HG03520 (cell line): Measurements from ENCODE around the gene FAM234A.
"Not testable (repeated sequence)": the region's sequence is repeated elsewhere in the genome, so short reads cannot be mapped to it uniquely, and the experiment has no call there.

Source experiments
- ATAC-seq: cut with Tn5 transposase; IDR thresholded peaks from one replicate; pipeline ENCODE4 v1.9.1; 2021; ENCODE audit warnings: mild to moderate bottlenecking, moderate library complexity; ENCODE audit not compliant: unreplicated experiment

FAM234A gene

DNA sequence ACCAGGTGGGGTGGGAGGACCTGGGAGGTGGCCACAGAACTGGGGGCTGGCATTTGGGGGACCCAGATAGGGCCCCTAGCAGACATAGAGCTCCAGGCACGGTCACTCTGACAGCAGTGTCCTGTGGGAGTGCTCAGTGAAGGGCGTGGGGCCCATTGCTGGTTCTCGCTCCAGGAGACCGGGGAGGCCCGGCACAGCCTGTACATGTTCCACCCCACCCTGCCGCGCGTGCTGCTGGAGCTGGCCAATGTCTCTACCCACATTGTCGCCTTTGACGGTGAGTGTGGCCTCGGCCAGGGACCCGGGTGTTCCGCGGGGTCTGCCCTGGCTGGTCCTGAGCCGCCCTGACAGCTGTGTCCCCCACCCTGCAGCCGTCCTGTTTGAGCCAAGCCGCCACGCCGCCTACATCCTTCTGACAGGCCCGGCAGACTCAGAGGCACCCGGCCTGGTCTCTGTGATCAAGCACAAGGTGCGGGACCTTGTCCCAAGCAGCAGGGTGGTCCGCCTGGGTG lies 29.9 kb downstream of the FAM234A start:
- no peak for ATAC-seq

DNA sequence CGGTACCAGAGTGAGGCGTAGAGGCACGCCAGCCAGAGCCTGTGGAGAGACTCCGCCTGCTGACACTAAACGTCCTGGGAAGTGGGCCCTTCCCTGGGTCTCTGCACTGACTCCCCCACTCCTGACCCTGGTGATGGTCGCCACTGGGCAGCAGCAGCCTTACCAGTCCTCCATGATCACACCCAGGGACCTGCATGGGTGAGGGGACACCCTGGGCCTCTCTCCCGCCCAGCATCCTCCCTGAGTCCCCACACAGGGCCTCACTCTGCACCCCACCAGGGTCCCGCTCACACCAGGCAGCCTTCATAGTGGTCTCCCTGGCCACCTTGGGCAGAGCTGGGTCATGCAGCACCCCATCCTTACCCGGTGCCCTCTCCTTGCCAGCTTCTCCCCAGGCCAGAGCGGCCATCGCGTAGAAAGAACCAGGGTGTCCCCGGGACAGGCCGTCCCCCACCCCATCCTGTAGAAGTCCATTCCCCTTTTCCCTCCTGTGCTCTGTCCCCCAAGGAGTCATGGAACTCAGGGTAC lies 30.4 kb downstream of the FAM234A start:
- no peak for ATAC-seq

GRCh38 chr16:265711-266110 lies 31.1 kb downstream of the FAM234A start:
- no peak for ATAC-seq

DNA sequence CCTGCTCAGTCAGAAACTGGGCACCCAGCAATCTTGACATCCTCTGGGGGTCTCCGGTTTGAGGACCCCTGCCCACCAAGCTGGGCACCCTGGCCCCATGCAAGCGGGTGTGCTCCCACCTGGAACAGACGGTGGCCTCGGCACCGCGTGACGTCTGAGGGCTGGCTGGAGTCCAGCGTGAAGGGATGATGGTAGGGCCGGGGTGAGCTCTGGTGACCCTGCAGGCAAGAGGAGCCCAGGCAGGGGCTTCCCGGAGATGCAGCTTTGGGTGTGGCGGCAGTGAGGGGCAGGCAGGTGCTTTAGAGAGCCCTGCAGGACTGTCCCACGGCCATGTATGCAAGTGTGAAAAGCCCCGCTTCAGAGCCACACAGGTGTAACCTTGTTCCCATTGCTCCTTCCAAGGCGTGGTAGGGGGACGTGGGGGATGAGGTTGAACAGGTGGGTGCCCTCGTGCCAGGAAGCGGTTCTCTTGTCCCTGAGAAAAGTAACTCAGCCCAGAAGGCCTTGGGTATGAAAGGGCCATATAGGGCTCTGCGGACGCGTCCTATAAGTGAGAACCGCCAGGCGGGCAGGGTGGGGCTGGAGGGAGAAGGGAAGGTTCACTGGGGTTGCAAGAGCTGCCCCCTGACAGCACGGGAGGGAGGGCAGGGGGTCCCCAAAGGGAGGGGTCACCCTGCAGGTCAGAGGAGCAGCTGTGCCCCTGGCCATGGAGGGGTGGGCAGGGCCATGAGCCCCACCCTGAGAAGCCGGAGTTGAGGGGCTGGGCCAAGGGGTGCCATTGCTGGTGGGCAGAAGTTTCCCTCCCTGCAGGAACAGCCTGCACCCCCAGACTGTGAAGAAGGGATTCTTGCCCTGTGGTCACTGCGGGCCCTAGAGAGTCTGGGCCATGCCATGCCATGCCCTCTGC lies 31.9 kb downstream of the FAM234A start:
- ATAC-seq, result no peak

- not testable (repeated sequence) for ATAC-seq
These were observed 32.9 kb downstream of the FAM234A start for GRCh38 chr16:267562-267961.

GRCh38 chr16:268141-269053 lies 33.8 kb downstream of the FAM234A start:
- no peak for ATAC-seq

GRCh38 chr16:269061-269796 lies 34.6 kb downstream of the FAM234A start:
- ATAC-seq, result no peak

DNA sequence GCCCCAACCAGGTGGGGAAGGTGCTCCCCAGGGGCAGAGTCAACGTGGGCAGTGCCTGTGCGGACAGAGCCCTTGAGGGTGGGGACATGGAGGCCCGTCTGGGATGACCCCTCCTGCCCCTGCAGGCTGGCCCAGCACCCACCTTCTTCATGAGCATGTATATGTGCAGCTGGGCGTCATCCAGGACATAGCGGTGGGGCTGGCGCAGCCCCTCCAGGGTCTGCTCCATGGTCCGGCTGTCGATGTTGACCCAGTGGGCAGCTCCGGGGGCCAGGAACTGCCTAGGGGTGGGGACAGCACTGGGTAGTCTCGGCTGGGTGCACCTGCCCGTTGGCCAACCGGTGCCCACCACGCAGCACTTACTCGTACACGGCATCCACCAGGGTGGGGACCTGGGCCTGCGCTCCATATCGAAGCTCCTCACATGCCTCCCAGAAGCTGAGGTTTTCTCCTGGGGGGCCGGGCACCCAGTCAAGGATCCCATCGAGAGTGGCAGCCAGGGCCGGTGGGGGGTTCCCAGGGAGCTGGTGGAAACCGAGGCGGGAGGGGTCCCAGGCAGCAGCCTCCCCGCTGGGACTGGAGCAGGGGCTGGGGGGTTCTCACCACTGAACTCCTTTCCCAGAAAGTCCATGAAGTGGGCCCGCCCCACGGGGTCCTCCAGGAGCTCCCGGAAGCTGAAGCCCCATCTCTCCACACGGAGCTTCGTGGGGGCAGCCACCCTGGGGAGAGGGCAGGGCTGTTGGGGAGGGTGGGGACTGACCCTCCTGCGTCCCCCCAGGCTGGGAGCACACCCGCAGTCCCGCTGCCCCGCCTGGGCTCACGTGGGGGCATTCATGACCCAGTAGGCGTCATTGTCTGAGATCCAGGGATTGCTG lies 36.0 kb downstream of the FAM234A start:
- ATAC-seq, result no peak

GRCh38 chr16:272633-273546 lies 38.3 kb downstream of the FAM234A start:
- no peak for ATAC-seq

DNA sequence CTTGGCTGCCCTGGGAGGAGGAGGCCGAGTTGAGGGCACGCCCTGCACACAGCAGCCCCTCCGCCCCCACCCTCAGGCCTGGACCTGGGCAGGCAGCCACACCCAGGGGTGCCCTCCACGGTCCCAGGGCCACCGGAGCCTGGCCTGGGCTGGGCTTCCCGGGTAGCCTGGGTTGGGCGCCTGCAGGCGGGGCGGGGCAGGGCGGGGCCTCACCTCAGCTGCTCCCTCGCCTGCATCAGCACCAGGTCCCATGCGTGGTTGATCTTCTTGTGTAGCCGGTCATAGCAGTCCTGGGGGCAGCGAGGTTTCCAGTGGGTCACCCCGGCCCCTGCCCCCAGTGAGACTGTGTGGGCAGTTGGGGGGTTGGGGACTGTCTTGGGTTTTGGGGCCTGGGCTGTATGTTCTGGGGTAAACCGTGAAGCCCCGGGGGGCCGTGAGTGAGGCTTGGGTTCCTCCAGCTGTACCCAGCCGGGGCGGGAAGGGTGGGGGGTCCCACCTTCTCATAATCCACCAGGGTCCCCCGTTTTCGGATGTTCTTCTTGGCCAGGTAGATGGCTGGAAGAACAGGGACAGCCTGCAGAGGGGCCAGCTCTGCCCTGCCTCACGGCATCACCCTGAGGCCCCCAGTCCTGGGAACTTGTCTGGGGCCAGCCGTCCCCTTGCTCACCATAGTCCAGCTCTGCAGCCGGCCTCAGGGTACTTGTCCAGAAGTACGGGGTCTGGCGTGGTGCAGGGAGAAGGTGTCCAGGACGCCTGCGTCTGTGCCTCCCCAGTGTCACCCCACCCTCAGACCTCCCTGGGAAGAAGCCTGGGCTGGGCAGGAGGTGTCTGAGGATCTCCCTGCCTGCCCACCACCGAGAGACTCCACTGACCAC lies 39.2 kb downstream of the FAM234A start:
- ATAC-seq, result no peak

DNA sequence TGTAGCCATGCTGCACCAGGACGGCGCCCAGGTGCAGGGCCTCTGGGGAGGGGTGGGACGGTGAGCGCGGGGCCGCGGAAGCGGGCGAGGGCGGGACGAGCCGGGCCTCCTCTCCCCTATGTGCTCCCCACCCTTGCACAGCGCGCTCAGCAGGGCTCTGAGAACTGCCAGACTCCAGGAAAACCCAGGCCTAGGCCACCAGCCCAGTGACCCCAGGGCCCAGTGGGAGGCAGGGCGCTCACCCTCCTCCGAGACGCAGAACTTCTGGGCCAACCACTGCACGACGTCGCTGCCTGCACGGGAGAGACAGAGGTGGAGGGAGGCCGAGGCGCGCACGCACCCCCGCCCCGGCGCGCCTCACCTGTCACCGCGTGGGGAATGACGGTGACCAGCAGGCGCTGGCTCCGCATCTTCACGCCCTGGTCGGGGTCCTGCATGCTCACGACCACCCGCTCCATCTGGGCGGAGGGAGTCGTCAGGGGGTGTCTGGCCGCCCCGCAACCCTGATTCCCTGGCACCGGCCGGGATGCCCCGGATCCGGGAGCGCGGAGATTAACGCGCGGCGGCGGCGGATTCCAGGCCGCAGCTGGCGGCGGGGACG lies 40.5 kb downstream of the FAM234A start:
- no peak for ATAC-seq

DNA sequence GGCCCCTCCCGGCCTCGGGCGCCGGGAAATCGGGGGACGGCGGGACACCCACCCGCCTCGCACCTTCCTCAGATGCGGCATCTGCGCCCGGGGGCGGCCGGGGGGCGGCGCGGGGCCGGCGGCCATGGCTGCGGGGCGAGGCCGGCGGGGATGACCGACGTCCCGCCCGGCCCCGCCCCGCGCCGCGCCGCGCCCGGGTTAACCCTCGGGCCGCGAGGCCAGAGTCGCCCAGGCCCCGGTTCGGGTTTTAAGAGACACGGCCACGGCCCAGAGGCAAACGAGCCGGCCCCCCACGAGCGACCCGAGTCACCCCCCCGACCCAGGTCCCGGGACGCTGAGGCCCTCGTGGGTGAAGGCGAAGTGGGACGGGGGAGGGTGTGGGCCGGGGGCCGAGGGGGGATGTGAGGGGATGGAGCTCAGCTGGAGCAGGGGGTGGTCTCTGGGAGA lies 41.2 kb downstream of the FAM234A start, which contains the start of gene RGS11:
TSS of gene RGS11 (minus strand) at position 159 of the 447 bp plus-strand sequence. CDS start at position 126, 33 bp downstream.
- ATAC-seq, result no peak

- ATAC-seq, result no peak
These were observed 41.9 kb downstream of the FAM234A start for GRCh38 chr16:276426-277077.

DNA sequence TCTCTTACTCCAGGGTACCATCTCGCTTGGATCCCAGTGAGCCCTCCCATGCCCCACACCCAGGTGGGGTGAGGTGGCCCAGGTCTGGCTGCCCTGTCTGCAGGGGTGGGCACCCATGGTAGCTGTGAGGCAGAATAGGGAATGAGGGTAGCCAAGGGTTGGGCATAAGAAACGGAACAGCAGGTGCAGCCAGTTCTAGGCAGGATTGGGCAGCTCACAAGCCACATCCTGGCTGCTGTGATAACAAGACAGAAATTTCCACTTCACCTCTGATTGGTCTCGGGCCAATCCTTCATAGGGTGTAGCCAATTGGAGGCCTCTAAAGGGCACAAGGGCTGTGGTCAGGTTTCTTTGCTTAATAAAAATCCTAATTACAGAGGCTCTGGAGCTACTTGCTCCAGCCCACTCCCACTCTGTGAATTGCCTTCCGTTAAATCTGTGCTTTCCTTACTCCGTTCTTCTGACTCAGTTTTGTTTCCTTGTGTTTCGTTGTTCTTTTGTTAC lies 44.3 kb downstream of the FAM234A start:
- ATAC-seq, result no peak

- ATAC-seq, result no peak
These were observed 44.9 kb downstream of the FAM234A start for GRCh38 chr16:279531-279930.

GRCh38 chr16:280005-280460 lies 45.4 kb downstream of the FAM234A start:
- ATAC-seq, result no peak
